GM12878 (cell line): Measurements from ENCODE around the gene PIGQ. TPM values are rescaled to one million over a fixed set of nuclear protein-coding genes. Genes with fewer than 3 reads are reported as not detected.
A peak's percentile ranks its signal among the peaks of the same experiment; 100 is the strongest.

Experiments used
- ATF7 ChIP-seq: fragments of 450-650 bp; IDR thresholded peaks from 2 replicates; pipeline ENCODE4 v1.6.1; 2016; ENCODE audit warnings: low read depth, mild to moderate bottlenecking
- BHLHE40 ChIP-seq, 2 experiments: fragments of 450-650 bp in 1 of 2; IDR thresholded peaks; 2 replicates each; pipeline ENCODE4 v1.6.1; 2011 to 2017; ENCODE audit warnings: low read depth in 2 of 2, borderline replicate concordance in 1 of 2, improper control_type of control experiment in 1 of 2, low read length in 1 of 2, mild to moderate bottlenecking in 1 of 2
- CHD2 ChIP-seq: IDR thresholded peaks from 2 replicates; pipeline ENCODE4 v1.6.1; 2011; ENCODE audit warnings: low read depth, low read length, improper control_type of control experiment, borderline replicate concordance
- CREB1 ChIP-seq: IDR thresholded peaks from 2 replicates; pipeline ENCODE4 v1.6.1; 2012; ENCODE audit warnings: low read depth, mild to moderate bottlenecking, inconsistent platforms
- CTCF ChIP-seq, 3 experiments: IDR thresholded peaks in 2 of 3; conservative IDR thresholded peaks in 1 of 3; 2 replicates each; pipeline ENCODE4 v1.5.1; 2011; ENCODE audit warnings: low read depth in 3 of 3, low read length in 3 of 3, mild to moderate bottlenecking in 3 of 3, control low read depth in 2 of 3, moderate library complexity in 2 of 3, inconsistent platforms in 1 of 3, mixed read lengths in 1 of 3; ENCODE audit not compliant: control insufficient read depth in 2 of 3, insufficient read depth in 1 of 3; ENCODE audit errors: extremely low read depth in 1 of 3
- E4F1 ChIP-seq: fragments of 450-650 bp; IDR thresholded peaks from 2 replicates; pipeline ENCODE4 v1.6.1; 2018; ENCODE audit warnings: borderline replicate concordance, mild to moderate bottlenecking; ENCODE audit not compliant: partially characterized antibody
- FOS ChIP-seq: IDR thresholded peaks from 3 replicates; pipeline ENCODE4 v1.6.1; 2011; ENCODE audit warnings: borderline replicate concordance; ENCODE audit not compliant: insufficient read length; ENCODE audit errors: extremely low read depth
- HDGF ChIP-seq: fragments of 450-650 bp; IDR thresholded peaks from 2 replicates; pipeline ENCODE4 v1.6.1; 2016; ENCODE audit warnings: antibody characterized with exemption
- HSF1 ChIP-seq: fragments of 150-350 bp; IDR thresholded peaks from 2 replicates; pipeline ENCODE4 v1.6.1; 2014; ENCODE audit warnings: mild to moderate bottlenecking, low read depth, low read length
- IRF3 ChIP-seq: fragments of 450-650 bp; IDR thresholded peaks from 2 replicates; pipeline ENCODE4 v1.6.1; 2014; ENCODE audit warnings: mild to moderate bottlenecking
- NBN ChIP-seq: fragments of 450-650 bp; IDR thresholded peaks from 2 replicates; pipeline ENCODE4 v1.6.1; 2016
- PAX5 ChIP-seq: IDR thresholded peaks from 2 replicates; pipeline ENCODE4 v1.6.1; 2011; ENCODE audit warnings: low read depth, low read length, borderline replicate concordance
- PAX8 ChIP-seq: fragments of 450-650 bp; IDR thresholded peaks from 2 replicates; pipeline ENCODE4 v1.6.1; 2017; ENCODE audit warnings: mild to moderate bottlenecking, moderate library complexity
- PBX3 ChIP-seq: IDR thresholded peaks from 2 replicates; pipeline ENCODE4 v1.6.1; 2011; ENCODE audit warnings: mild to moderate bottlenecking, low read depth, low read length, moderate library complexity; ENCODE audit not compliant: insufficient replicate concordance
- PKNOX1 ChIP-seq: fragments of 450-650 bp; IDR thresholded peaks from 2 replicates; pipeline ENCODE4 v1.6.1; 2016; ENCODE audit warnings: mild to moderate bottlenecking
- POLR2AphosphoS2 ChIP-seq: IDR thresholded peaks from 2 replicates; pipeline ENCODE4 v1.6.1; 2011; ENCODE audit warnings: low read depth, mild to moderate bottlenecking, low read length, improper control_type of control experiment, moderate library complexity
- RELA ChIP-seq: fragments of 450-650 bp; IDR thresholded peaks from 2 replicates; pipeline ENCODE4 v1.8.0; 2014; ENCODE audit warnings: borderline replicate concordance; ENCODE audit not compliant: partially characterized antibody
- RFX5 ChIP-seq: IDR thresholded peaks from 2 replicates; pipeline ENCODE4 v1.6.1; 2011; ENCODE audit warnings: low read depth, low read length, improper control_type of control experiment
- SMC3 ChIP-seq: IDR thresholded peaks from 2 replicates; pipeline ENCODE4 v1.6.1; 2011; ENCODE audit warnings: low read length, improper control_type of control experiment, borderline replicate concordance
- polyA plus RNA-seq, 11 experiments: library from polyadenylated mRNA; depleted of rRNA in 4 of 11; unstranded in 6 of 11; stranded (reverse) in 5 of 11; fragments of >200 nt; fragmentation: Nextera tagmentation in 4 of 11; fragmentation: Illumina TruSeq in 1 of 11; extraction: Ambion mirVana in 4 of 11; extraction: Trizol in 1 of 11; gene quantifications; 1 replicate in 1 of 11; 2 replicates in 10 of 11; pipeline versions ENCODE4 v1.2.1 to v1.2.3, GENCODE V29; 2011 to 2016; ENCODE audit warnings: inconsistent platforms in 2 of 11, missing spikeins in 2 of 11, low read depth in 1 of 11
- total RNA-seq, 4 experiments: library from RNA; depleted of rRNA in 3 of 4; stranded (reverse); fragments of >200 nt in 3 of 4; fragmentation: Illumina TruSeq in 1 of 4; extraction: Trizol in 1 of 4; gene quantifications; 2 replicates each; pipeline versions ENCODE4 v1.2.1 to v1.2.3, GENCODE V29; 2013 to 2021

PIGQ gene
- total and polyA plus RNA-seq, 10 of the 15 experiments (the other 5 are each of a cell fraction or from before 2014, with no cell fraction given): 1.8 to 31.3 (median 17.5) TPM; not detected in 1

- TF ChIP-seq HSF1 (no peak), IRF3 (peak; percentile 87), RELA (peak; percentile 15), PKNOX1 (peak; percentile 100), FOS (peak; percentile 45), NBN (peak; percentile 68; the same call in 1 of the 2 replicates), CHD2 (peak; percentile 97), BHLHE40 (IDR thresholded peaks at IDR 0.05; ENCODE audit: borderline replicate concordance in 1 of 2, low read depth in 2 of 2, low read length in 1 of 2) (peak; percentile 28 to 31; a peak in 1 of 4 replicates), PAX5 (peak; percentile 21; the same call in 1 of the 2 replicates), HDGF (peak; percentile 86), CREB1 (peak; percentile 90), ATF7 (peak; percentile 27; the same call in 1 of the 2 replicates), PAX8 (no peak), RFX5 (peak; percentile 90), SMC3 (0 out of 2 replicates have a peak, but pooled peaks have one; percentile 5), CTCF (IDR thresholded peaks at IDR 0.05 in 2 of 3, conservative IDR thresholded peaks at IDR 0.05 in 1 of 3; ENCODE audit: control insufficient read depth in 2 of 3, extremely low read depth in 1 of 3, insufficient read depth in 1 of 3, low read depth in 3 of 3, low read length in 3 of 3) (peak in 2 of 3 experiments; percentile 8 to 21; a peak in 1 of 6 replicates), E4F1 (peak; percentile 20), POLR2AphosphoS2 (no peak; the same call in 1 of the 2 replicates), PBX3 (peak; percentile 98)
These were observed 20.0 kb downstream of the PIGQ start, which contains the start of gene RAB40C (continued) for GRCh38 chr16:589658-590187.
